Adipocyte (in vitro differentiated cells): ENCODE data around the gene USP25.

Experiments
- DNase-seq: peaks from one replicate; pipeline ENCODE4 v3.0.0-alpha.2; 2015; ENCODE audit warnings: low read depth
- H3K27me3 ChIP-seq: replicated peaks from 2 replicates; pipeline ENCODE4 v1.7.0; 2013; ENCODE audit warnings: mild to moderate bottlenecking, low read length, moderate library complexity; ENCODE audit not compliant: control insufficient read depth, insufficient read depth
- H3K36me3 ChIP-seq: 2 replicates; pipeline ENCODE4 v1.7.0; 2013; ENCODE audit warnings: low read length, mild to moderate bottlenecking, moderate library complexity; ENCODE audit not compliant: control insufficient read depth, insufficient read depth, severe bottlenecking
- H3K4me1 ChIP-seq: 2 replicates; pipeline ENCODE4 v1.7.0; 2013; ENCODE audit warnings: mild to moderate bottlenecking, low read length, moderate library complexity; ENCODE audit not compliant: control insufficient read depth, insufficient read depth
- H3K4me3 ChIP-seq: 2 replicates; pipeline ENCODE4 v1.7.0; 2013; ENCODE audit warnings: mild to moderate bottlenecking, low read length, moderate library complexity
- H3K9ac ChIP-seq: 2 replicates; pipeline ENCODE4 v1.7.0; 2013; ENCODE audit warnings: mild to moderate bottlenecking, low read length, moderate library complexity
- H3K9me3 ChIP-seq: 2 replicates; pipeline ENCODE4 v1.7.0; 2013; ENCODE audit warnings: mild to moderate bottlenecking, low read length, moderate library complexity; ENCODE audit not compliant: control insufficient read depth

The USP25 gene

DNA sequence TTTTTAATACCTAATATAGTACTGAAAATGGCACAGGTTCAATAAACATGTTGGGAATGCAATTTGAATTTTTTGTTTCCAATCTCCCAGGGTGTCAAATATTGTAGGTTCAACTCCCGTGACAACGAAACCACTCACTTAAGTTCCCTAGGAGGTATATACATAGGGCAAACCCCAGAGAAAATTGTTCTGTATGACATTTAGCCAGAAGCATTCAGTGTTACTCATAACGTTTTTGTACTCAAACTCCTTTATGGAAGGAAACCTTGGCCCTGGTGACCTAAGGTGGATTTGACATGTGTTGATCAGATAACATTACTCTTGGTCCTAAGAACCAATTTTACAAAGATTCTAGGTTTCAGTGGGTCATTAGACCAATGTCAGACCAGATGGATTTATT is 110.6 kb downstream of the USP25 start:
- Histone ChIP-seq H3K36me3 (peaks cover 33% of the 10 kb centered on the region), H3K9ac (no peak overlapping the region), H3K4me1 (peaks cover 16% of the 10 kb centered on the region), H3K9me3 (no peaks in the 10 kb centered on the region), H3K4me3 (no peak overlapping the region), H3K27me3 (no peaks in the 10 kb centered on the region)
- DNase-seq, result no peak

DNA sequence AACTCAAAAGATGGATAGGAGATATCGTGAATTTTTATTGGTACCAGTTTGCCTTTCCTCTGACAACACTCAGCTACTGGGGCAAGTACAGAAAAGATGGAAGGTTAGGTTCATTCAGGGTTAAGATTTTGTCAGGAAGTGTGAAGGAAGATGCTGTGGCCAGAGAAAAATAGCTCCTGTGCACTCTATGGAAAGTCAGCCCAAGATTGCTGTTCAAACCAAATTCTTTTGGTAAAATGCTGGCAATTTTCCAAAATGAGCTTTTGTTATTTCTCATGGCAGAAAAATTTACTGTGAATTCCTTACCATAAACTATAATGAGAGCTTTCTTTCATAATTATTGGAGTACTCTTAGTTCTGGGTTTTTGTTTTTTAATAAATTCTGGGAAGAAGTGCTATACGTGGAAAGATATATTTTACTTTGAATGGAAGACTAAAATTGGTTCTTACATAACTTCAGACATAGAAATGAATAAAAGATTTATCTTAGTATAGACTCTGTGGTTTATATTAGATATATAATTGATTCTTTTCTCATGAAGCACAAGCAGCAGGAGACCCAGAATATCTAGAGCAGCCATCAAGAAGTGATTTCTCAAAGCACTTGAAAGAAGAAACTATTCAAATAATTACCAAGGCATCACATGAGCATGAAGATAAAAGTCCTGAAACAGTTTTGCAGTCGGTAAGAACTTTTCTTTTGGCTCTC is 112.2 kb downstream of the USP25 start:
- H3K27me3 ChIP-seq, result no peaks in the 10 kb centered on the region
- no peak overlapping the region for H3K4me3 ChIP-seq
- H3K9me3 ChIP-seq, result no peaks in the 10 kb centered on the region
- peaks cover 33% of the 10 kb centered on the region for H3K36me3 ChIP-seq
- peak; percentile 67 for DNase-seq
- H3K4me1 ChIP-seq, result peaks cover 16% of the 10 kb centered on the region
- no peak overlapping the region for H3K9ac ChIP-seq

DNA sequence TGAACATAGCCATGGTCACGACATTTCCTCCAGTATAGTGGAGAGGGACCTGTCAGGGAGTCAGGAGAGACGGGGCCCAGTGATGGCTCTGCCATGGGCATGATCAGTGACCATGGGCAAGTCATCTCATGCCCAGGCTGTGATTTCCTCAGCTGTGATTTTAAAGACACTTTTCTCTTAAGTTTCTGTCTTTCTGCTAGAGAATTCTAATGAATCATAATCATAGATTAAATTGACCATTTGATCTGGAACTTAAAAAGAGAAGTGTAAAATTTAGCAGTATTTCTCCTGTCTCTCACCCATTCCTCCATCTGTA is 112.7 kb downstream of the USP25 start:
- no peak overlapping the region for H3K4me3 ChIP-seq
- H3K4me1 ChIP-seq, result peaks cover 12% of the 10 kb centered on the region
- no peak for DNase-seq
- H3K36me3 ChIP-seq, result peaks cover 33% of the 10 kb centered on the region
- no peaks in the 10 kb centered on the region for H3K9me3 ChIP-seq
- H3K9ac ChIP-seq, result no peak overlapping the region
- no peaks in the 10 kb centered on the region for H3K27me3 ChIP-seq

DNA sequence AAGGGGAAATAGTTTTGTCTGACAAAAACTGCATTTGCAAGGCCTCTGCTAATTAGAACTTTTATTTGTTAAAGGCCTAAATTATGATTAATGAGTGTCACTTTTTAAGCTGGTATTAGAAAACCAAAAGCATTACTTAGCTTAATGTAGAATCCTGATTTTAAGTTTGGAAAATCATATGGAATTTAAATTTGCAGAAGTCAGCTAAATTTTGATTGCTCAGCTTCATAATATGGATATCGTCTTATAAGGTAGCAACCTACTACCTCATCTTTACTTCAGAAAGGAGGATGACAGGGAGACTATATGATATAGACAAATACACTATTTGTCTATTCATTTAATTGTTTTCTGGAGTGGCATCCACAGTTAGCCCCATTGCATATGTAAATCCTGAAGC is 114.0 kb downstream of the USP25 start:
- Histone ChIP-seq H3K27me3 (no peaks in the 10 kb centered on the region), H3K4me1 (peaks cover 8% of the 10 kb centered on the region), H3K36me3 (peaks cover 40% of the 10 kb centered on the region), H3K9me3 (no peaks in the 10 kb centered on the region), H3K4me3 (no peak overlapping the region), H3K9ac (no peak overlapping the region)
- no peak for DNase-seq

DNA sequence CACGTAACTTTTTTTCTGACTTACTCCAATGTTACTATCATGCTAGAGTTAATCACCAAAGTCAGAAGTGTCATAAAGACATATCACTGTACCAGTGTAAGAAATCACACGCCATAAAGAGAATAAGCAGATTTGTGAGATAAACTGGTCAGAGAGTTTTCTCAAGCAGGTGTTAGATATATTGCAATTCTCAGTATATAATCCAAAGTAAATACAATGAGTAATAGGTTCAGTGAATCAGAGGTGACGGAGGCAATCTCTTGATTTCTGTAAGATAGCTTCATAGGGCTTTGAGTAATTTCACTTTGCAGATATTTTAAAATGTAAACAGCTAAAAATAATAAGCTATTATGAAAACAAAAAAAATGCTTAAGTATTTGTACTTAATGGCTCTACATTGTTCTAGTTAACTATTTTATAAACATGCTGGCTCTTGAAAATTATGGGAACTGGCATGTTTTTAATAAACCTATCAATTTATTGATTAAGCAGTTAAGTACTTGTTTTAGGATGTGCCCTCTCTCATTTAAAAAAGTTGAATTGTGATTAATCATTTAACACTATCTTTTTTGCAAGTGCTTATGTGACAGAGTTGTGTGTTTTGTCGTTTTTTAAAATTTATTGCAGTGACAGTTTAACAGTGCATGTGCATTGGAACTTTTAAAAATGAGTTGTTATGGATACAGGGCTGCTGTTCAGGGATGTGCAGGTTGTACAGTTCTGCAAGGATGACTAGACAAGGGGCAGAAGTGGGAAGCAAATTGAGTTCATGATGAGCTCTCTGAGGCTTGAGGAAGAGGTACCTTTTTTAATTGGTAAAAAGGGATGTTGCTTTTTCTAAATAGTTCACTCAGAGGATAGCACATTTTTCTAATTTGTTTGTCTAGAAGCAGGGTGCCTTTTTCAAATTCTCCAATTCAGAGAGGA is 119.1 kb downstream of the USP25 start:
- no peak overlapping the region for H3K4me3 ChIP-seq
- H3K27me3 ChIP-seq, result no peaks in the 10 kb centered on the region
- peak; percentile 12 for DNase-seq
- peaks cover 4% of the 10 kb centered on the region for H3K4me1 ChIP-seq
- H3K9me3 ChIP-seq, result no peaks in the 10 kb centered on the region
- H3K36me3 ChIP-seq, result peaks cover 24% of the 10 kb centered on the region
- H3K9ac ChIP-seq, result no peak overlapping the region

DNA sequence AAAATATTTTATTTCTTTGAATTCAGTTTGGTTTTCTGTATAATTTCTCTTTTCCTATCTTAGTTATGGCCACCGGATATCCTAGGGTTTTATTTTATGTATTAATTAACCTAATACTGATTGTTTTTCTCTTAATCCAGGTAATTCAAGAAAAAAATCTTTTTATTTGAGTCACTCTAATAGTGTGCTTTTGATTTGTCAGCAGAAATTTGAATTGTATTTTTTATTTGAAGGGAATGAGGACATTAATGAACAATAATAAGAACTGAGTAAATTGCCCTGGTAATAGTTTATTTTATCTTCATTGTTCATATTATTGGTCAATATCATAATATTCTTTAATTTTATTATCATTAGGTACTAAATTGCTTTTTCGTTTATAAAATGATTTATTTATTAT is 120.1 kb downstream of the USP25 start:
- Histone ChIP-seq H3K4me3 (no peak overlapping the region), H3K27me3 (no peaks in the 10 kb centered on the region), H3K4me1 (peaks cover 4% of the 10 kb centered on the region), H3K36me3 (peaks cover 24% of the 10 kb centered on the region), H3K9me3 (no peaks in the 10 kb centered on the region), H3K9ac (no peak overlapping the region)
- no peak for DNase-seq

DNA sequence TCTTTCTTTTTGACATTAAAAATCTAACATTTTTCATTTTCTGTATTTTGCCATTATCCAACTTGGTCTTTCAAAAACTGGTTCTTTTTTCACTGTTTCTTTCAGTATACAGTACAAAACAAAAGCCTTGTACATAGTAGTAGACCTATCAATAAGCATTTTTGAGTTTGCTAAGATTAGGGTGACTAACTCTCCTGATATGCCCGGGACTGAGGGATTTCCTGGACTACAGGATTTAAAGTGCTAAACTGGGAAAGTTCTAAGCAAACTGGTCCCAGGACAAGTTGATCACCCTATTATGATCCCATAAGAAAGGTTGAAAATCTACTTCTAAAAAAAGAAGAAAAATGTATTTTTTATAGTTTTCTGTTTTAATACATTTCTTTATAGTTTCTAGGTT is 120.9 kb downstream of the USP25 start:
- H3K9me3 ChIP-seq, result no peaks in the 10 kb centered on the region
- DNase-seq, result peak; percentile 38

DNA sequence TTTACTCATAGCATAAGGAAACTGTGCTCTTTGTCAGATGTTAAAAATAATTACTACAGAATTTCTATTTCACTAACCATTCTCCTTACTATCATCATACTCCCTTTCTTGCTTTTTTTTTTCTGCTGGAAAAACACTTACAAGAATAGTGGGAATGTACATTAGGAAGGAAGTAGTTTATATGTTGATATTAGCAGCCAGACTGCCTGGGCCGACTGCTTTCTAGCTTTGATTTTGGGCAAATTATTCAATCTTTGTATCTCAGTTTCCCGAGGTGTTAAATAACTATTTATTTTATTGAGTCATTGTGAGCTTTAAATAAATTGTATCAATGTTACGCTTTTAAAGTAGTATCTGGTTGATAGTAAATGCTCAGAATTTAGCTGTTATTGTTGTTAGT is 122.4 kb downstream of the USP25 start:
- Histone ChIP-seq H3K4me3 (no peak overlapping the region), H3K9me3 (no peaks in the 10 kb centered on the region), H3K4me1 (peaks cover 4% of the 10 kb centered on the region), H3K36me3 (peaks cover 29% of the 10 kb centered on the region), H3K9ac (no peak overlapping the region), H3K27me3 (no peaks in the 10 kb centered on the region)
- DNase-seq, result no peak

More for the DNA sequence above, 120.9 kb downstream of the USP25 start:
- no peak overlapping the region for H3K9ac ChIP-seq
- H3K4me1 ChIP-seq, result peaks cover 4% of the 10 kb centered on the region
- peaks cover 28% of the 10 kb centered on the region for H3K36me3 ChIP-seq
- H3K4me3 ChIP-seq, result no peak overlapping the region
- H3K27me3 ChIP-seq, result no peaks in the 10 kb centered on the region

DNA sequence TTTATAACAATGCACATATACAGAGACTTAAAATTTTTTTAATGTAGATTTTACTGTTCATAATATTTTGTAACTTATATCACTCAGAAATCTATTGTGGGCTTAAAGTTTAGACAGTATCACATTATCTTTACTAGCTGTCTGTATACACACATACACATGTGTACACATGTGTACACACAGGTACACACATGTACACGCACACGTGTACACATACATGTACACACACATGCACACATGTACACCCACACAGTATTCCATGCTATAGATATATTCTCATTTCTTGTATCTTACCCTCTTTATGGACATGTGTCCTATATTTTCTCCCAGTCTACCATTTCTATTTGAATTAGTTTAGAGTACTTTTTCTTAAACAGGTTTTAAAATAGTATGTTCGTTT is 123.3 kb downstream of the USP25 start:
- H3K4me3 ChIP-seq, result no peak overlapping the region
- H3K4me1 ChIP-seq, result peaks cover 4% of the 10 kb centered on the region
- H3K9me3 ChIP-seq, result no peaks in the 10 kb centered on the region
- peaks cover 26% of the 10 kb centered on the region for H3K36me3 ChIP-seq
- no peak for DNase-seq
- no peak overlapping the region for H3K9ac ChIP-seq
- no peaks in the 10 kb centered on the region for H3K27me3 ChIP-seq

DNA sequence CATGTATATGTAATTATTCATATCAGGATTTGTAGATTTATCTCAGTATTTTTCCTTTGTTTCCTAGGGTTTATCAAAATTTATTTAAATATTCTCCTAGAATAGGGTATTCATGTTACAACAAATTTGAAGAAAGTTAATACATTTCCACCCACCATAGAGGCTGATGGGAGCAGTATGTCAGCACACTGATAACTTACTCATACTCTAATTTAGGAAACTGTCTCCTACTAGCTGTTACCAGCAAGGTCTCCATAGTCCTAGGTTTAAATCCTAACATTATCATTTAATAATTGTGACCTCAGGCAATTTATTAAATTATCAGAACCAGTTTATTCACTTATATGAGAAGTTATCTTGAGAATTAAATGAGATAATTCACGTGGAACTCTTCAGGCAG is 127.0 kb downstream of the USP25 start:
- Histone ChIP-seq H3K4me1 (no peaks in the 10 kb centered on the region), H3K4me3 (no peak overlapping the region), H3K36me3 (peaks cover 17% of the 10 kb centered on the region), H3K9me3 (no peaks in the 10 kb centered on the region), H3K27me3 (no peaks in the 10 kb centered on the region), H3K9ac (no peak overlapping the region)
- no peak for DNase-seq

DNA sequence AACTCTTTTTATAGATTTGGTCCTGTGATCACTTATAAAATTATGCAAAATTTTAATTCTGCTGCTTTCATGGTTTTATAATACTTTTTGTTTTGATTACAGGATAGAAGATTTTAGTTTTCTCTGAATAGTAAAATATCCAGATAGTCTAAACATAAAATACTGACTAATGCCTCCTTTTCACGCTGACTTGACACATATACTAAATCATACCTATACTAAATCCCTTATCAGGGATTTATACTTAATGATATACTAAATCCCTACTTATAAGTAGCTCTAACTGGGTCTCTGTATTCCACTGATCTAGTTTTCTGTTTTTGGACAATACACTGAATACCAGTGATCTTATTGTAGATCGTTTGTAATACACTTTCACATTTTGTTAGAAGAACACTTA is 128.0 kb downstream of the USP25 start:
- Histone ChIP-seq H3K4me1 (no peaks in the 10 kb centered on the region), H3K36me3 (peaks cover 14% of the 10 kb centered on the region), H3K27me3 (no peaks in the 10 kb centered on the region), H3K9me3 (no peaks in the 10 kb centered on the region), H3K9ac (no peak overlapping the region), H3K4me3 (no peak overlapping the region)
- no peak for DNase-seq
